Measurements from ENCODE around the gene AP1G2.
"Not testable (repeated sequence)": the region's sequence is repeated elsewhere in the genome, so short reads cannot be mapped to it uniquely, and the experiment has no call there.

AP1G2 gene

GRCh38 chr14:23600806-23601205 is 33.2 kb upstream of the AP1G2 start:
- DNase-seq (ENCODE audit: low read depth in 3 of 3), result no peak

GRCh38 chr14:23600322-23600707 is 32.7 kb upstream of the AP1G2 start:
- no peak for DNase-seq (ENCODE audit: low read depth in 3 of 3)

- DNase-seq (ENCODE audit: low read depth in 3 of 3), result not testable (repeated sequence)
Measured at GRCh38 chr14:23594191-23594590, 26.6 kb upstream of the AP1G2 start.

GRCh38 chr14:23590198-23590597 is 22.6 kb upstream of the AP1G2 start:
- DNase-seq (ENCODE audit: low read depth in 3 of 3), result no peak

GRCh38 chr14:23589606-23590005 is 22.0 kb upstream of the AP1G2 start:
- no peak for DNase-seq (ENCODE audit: low read depth in 3 of 3)

- DNase-seq (ENCODE audit: low read depth in 3 of 3), result peak; percentile 69 to 73 (median 72)
Measured at GRCh38 chr14:23588884-23589598, 21.4 kb upstream of the AP1G2 start.

GRCh38 chr14:23584527-23585203 is 17.1 kb upstream of the AP1G2 start:
- not testable (repeated sequence) for DNase-seq (ENCODE audit: low read depth in 3 of 3)

- not testable (repeated sequence) for DNase-seq (ENCODE audit: low read depth in 3 of 3)
Measured at GRCh38 chr14:23583761-23584526, 16.4 kb upstream of the AP1G2 start.

GRCh38 chr14:23582906-23583760 is 15.5 kb upstream of the AP1G2 start:
- no peak for DNase-seq (ENCODE audit: low read depth in 3 of 3)

GRCh38 chr14:23580948-23581281 is 13.3 kb upstream of the AP1G2 start:
- no peak for DNase-seq (ENCODE audit: low read depth in 3 of 3)

- no peak for DNase-seq (ENCODE audit: low read depth in 3 of 3)
Measured at GRCh38 chr14:23580152-23580926, 12.7 kb upstream of the AP1G2 start.

GRCh38 chr14:23579739-23580138 is 12.1 kb upstream of the AP1G2 start:
- no peak for DNase-seq (ENCODE audit: low read depth in 3 of 3)

GRCh38 chr14:23579311-23579630 is 11.7 kb upstream of the AP1G2 start:
- DNase-seq (ENCODE audit: low read depth in 3 of 3), result no peak

GRCh38 chr14:23578560-23579310 is 11.1 kb upstream of the AP1G2 start, which contains the start of gene JPH4:
Gene JPH4 (minus strand): TSS chr14:23578790. CDS start chr14:23577453, 1,337 bp downstream.
- no peak for DNase-seq (ENCODE audit: low read depth in 3 of 3)

- DNase-seq (ENCODE audit: low read depth in 3 of 3), result no peak
Measured at GRCh38 chr14:23577710-23578392, 10.3 kb upstream of the AP1G2 start.

GRCh38 chr14:23577004-23577681 is 9.6 kb upstream of the AP1G2 start:
- DNase-seq (ENCODE audit: low read depth in 3 of 3), result no peak

- DNase-seq (ENCODE audit: low read depth in 3 of 3), result no peak
Measured at GRCh38 chr14:23573384-23574015, 5.9 kb upstream of the AP1G2 start.

GRCh38 chr14:23572836-23573235 is 5.2 kb upstream of the AP1G2 start:
- no peak for DNase-seq (ENCODE audit: low read depth in 3 of 3)

- no peak for DNase-seq (ENCODE audit: low read depth in 3 of 3)
Measured at GRCh38 chr14:23572524-23572828, 4.9 kb upstream of the AP1G2 start.
